Neural cell (in vitro differentiated cells): Measurements from ENCODE around the gene DERL3. TPM values are rescaled to one million over a fixed set of nuclear protein-coding genes. Genes with fewer than 3 reads are reported as not detected.

Source experiments
- H2AFZ ChIP-seq: fragments of 200-600, 300-800 bp; sonication (generic), shearing (Covaris generic); 2 replicates; pipeline ENCODE4 v1.6.0; 2014; ENCODE audit warnings: low read depth, mild to moderate bottlenecking, antibody characterized with exemption, low read length, moderate library complexity
- H3F3A ChIP-seq: fragments of 200-600 bp; shearing (Covaris generic); 2 replicates; pipeline ENCODE4 v1.6.1; 2016; ENCODE audit warnings: mild to moderate bottlenecking, moderate library complexity, mixed read lengths, antibody characterized with exemption, low read length; ENCODE audit not compliant: insufficient read depth, poor library complexity, severe bottlenecking
- H3K27ac ChIP-seq: fragments of 200-600, 300-800 bp; sonication (generic), shearing (Covaris generic); 2 replicates; pipeline ENCODE4 v1.5.1; 2014; ENCODE audit warnings: mild to moderate bottlenecking, low read length, moderate library complexity
- H3K27me3 ChIP-seq: fragments of 300-800, 200-600 bp; sonication (generic), shearing (Covaris generic); 2 replicates; pipeline ENCODE4 v1.6.0; 2014; ENCODE audit warnings: mild to moderate bottlenecking, low read depth, low read length, moderate library complexity; ENCODE audit not compliant: insufficient read depth
- H3K36me3 ChIP-seq: fragments of 300-800, 200-600 bp; sonication (generic), shearing (Covaris generic); 2 replicates; pipeline ENCODE4 v1.5.1; 2014; ENCODE audit warnings: mild to moderate bottlenecking, antibody characterized with exemption, low read length, moderate library complexity; ENCODE audit not compliant: insufficient read depth
- H3K4me2 ChIP-seq: fragments of 300-800, 200-600 bp; sonication (generic), shearing (Covaris generic); 2 replicates; pipeline ENCODE4 v1.6.0; 2014; ENCODE audit warnings: mild to moderate bottlenecking, low read length
- H3K4me3 ChIP-seq: fragments of 300-800, 200-600 bp; sonication (generic), shearing (Covaris generic); 2 replicates; pipeline ENCODE4 v1.5.1; 2014; ENCODE audit warnings: mild to moderate bottlenecking, low read length, moderate library complexity
- H3K79me2 ChIP-seq: fragments of 200-600 bp; shearing (Covaris generic); replicated peaks from 2 replicates; pipeline ENCODE4 v1.6.0; 2014; ENCODE audit warnings: mild to moderate bottlenecking, low read length, moderate library complexity; ENCODE audit not compliant: insufficient read depth
- H3K9ac ChIP-seq: fragments of 300-800, 200-600 bp; sonication (generic), shearing (Covaris generic); 2 replicates; pipeline ENCODE4 v1.6.1; 2016; ENCODE audit warnings: mild to moderate bottlenecking, low read length, mixed read lengths
- H3K9me2 ChIP-seq: fragments of 200-600 bp; shearing (Covaris generic); 2 replicates; pipeline ENCODE4 v1.6.1; 2016; ENCODE audit warnings: mild to moderate bottlenecking, low read length, mixed read lengths; ENCODE audit not compliant: insufficient read depth
- H3K9me3 ChIP-seq: fragments of 200-600, 300-800 bp; sonication (generic), shearing (Covaris generic); 2 replicates; pipeline ENCODE4 v1.6.1; 2016; ENCODE audit warnings: mild to moderate bottlenecking, mixed run types, low read length, moderate library complexity, mixed read lengths
- H4K20me1 ChIP-seq: fragments of 200-600 bp; shearing (Covaris generic); 2 replicates; pipeline ENCODE4 v1.6.1; 2016; ENCODE audit warnings: mild to moderate bottlenecking, mixed run types; ENCODE audit not compliant: insufficient read depth
- EP300 ChIP-seq: fragments of 450-650 bp; conservative IDR thresholded peaks from 2 replicates; pipeline ENCODE4 v1.6.1; 2014; ENCODE audit warnings: antibody characterized with exemption, mild to moderate bottlenecking, moderate library complexity; ENCODE audit not compliant: poor library complexity, severe bottlenecking
- EZH2 ChIP-seq: fragments of 200-600, 300-800 bp; shearing (Covaris generic), sonication (generic); IDR thresholded peaks from 2 replicates; pipeline ENCODE4 v1.6.1; 2014; ENCODE audit warnings: antibody characterized with exemption, low read length, borderline replicate concordance, mild to moderate bottlenecking; ENCODE audit not compliant: insufficient read depth, poor library complexity, severe bottlenecking
- MXI1 ChIP-seq: fragments of 450-650 bp; conservative IDR thresholded peaks from 2 replicates; pipeline ENCODE4 v1.6.1; 2014; ENCODE audit warnings: antibody characterized with exemption, mild to moderate bottlenecking; ENCODE audit not compliant: poor library complexity, severe bottlenecking
- POLR2AphosphoS5 ChIP-seq: IDR thresholded peaks from 2 replicates; pipeline ENCODE4 v1.6.1; 2012
- RAD21 ChIP-seq: fragments of 450-650 bp; conservative IDR thresholded peaks from 2 replicates; pipeline ENCODE4 v1.6.1; 2014; ENCODE audit warnings: antibody characterized with exemption, mild to moderate bottlenecking, moderate library complexity
- SMC3 ChIP-seq: fragments of 450-650 bp; conservative IDR thresholded peaks from 2 replicates; pipeline ENCODE4 v1.6.1; 2014; ENCODE audit warnings: antibody characterized with exemption, mild to moderate bottlenecking, moderate library complexity; ENCODE audit not compliant: poor library complexity
- TAF1 ChIP-seq: IDR thresholded peaks from 2 replicates; pipeline ENCODE4 v1.6.1; 2012; ENCODE audit warnings: low read depth
- polyA plus RNA-seq: library from polyadenylated mRNA; depleted of rRNA; stranded (reverse); fragments of >200 nt; gene quantifications from 2 replicates; pipeline ENCODE4 v1.2.3, GENCODE V29; 2014
- TF ChIP-seq, protein P1 (sequence below): IDR thresholded peaks from 2 replicates; pipeline ENCODE4 v1.6.1; 2012; ENCODE audit warnings: borderline replicate concordance
- TF ChIP-seq, protein P2 (sequence below): fragments of 450-650 bp; IDR thresholded peaks from 2 replicates; pipeline ENCODE4 v1.5.1; 2014; ENCODE audit warnings: antibody characterized with exemption, mild to moderate bottlenecking, moderate library complexity; ENCODE audit not compliant: poor library complexity, severe bottlenecking

DERL3 gene
- polyA plus RNA-seq, 1 donor from 2014 or later, result 0.84 TPM

DNA sequence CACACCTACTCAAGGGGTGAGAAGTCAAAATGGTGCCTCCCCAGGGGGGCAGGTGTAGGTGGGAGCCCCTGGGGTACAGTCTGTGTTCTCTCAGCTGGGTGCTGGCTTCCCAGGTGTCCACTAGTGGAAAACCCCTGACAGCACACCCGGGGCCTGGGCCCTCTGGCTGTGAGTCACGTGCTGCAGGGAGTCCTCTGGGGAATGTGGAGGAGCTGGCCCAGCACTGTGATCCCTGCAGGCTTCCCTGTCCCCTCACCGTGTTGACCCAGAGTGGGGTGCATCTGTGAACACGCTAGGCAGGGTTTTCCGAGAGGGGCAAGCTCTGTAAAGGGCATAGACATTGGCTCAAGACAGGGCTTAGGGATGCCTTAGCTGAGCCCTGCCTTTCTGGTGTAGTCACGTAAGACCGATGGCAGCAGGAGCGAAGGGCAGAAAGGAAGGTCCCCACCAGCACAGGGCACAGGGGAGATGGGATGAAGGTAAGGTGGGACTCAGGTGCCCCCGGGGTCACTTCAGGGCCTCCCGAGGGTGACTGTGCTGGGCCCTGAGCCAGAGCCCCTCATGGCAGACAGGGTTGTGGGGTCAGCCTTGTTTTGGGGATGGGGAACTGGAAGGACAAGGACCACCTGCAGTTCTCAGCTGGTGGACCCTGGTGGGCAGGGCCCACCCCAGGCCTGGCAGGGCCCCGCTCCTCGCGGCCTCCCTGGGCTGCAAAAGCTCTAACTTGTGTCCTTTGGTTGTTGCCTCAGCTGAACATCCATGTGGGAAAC is 14.1 kb downstream of the DERL3 start:
- Histone ChIP-seq H4K20me1 (no peaks in the 10 kb centered on the region), H3K36me3 (peaks cover 5% of the 10 kb centered on the region), H3K4me2 (no peak overlapping the region), H3F3A (no peaks in the 10 kb centered on the region), H2AFZ (no peak overlapping the region), H3K79me2 (no peaks in the 10 kb centered on the region), H3K9me3 (no peaks in the 10 kb centered on the region), H3K27ac (no peak overlapping the region), H3K27me3 (no peaks in the 10 kb centered on the region), H3K4me3 (no peak overlapping the region), H3K9me2 (no peaks in the 10 kb centered on the region), H3K9ac (no peak overlapping the region)
- no peak for TF ChIP-seq SMC3
- TF ChIP-seq EP300, result no peak
- TF ChIP-seq POLR2AphosphoS5, result no peak
- no peak for TF ChIP-seq EZH2
- no peak for TF ChIP-seq RAD21
- TF ChIP-seq, protein P1, sequence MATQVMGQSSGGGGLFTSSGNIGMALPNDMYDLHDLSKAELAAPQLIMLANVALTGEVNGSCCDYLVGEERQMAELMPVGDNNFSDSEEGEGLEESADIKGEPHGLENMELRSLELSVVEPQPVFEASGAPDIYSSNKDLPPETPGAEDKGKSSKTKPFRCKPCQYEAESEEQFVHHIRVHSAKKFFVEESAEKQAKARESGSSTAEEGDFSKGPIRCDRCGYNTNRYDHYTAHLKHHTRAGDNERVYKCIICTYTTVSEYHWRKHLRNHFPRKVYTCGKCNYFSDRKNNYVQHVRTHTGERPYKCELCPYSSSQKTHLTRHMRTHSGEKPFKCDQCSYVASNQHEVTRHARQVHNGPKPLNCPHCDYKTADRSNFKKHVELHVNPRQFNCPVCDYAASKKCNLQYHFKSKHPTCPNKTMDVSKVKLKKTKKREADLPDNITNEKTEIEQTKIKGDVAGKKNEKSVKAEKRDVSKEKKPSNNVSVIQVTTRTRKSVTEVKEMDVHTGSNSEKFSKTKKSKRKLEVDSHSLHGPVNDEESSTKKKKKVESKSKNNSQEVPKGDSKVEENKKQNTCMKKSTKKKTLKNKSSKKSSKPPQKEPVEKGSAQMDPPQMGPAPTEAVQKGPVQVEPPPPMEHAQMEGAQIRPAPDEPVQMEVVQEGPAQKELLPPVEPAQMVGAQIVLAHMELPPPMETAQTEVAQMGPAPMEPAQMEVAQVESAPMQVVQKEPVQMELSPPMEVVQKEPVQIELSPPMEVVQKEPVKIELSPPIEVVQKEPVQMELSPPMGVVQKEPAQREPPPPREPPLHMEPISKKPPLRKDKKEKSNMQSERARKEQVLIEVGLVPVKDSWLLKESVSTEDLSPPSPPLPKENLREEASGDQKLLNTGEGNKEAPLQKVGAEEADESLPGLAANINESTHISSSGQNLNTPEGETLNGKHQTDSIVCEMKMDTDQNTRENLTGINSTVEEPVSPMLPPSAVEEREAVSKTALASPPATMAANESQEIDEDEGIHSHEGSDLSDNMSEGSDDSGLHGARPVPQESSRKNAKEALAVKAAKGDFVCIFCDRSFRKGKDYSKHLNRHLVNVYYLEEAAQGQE, result no peak
- TF ChIP-seq TAF1, result no peak
- TF ChIP-seq MXI1, result no peak
- TF ChIP-seq, protein P2, sequence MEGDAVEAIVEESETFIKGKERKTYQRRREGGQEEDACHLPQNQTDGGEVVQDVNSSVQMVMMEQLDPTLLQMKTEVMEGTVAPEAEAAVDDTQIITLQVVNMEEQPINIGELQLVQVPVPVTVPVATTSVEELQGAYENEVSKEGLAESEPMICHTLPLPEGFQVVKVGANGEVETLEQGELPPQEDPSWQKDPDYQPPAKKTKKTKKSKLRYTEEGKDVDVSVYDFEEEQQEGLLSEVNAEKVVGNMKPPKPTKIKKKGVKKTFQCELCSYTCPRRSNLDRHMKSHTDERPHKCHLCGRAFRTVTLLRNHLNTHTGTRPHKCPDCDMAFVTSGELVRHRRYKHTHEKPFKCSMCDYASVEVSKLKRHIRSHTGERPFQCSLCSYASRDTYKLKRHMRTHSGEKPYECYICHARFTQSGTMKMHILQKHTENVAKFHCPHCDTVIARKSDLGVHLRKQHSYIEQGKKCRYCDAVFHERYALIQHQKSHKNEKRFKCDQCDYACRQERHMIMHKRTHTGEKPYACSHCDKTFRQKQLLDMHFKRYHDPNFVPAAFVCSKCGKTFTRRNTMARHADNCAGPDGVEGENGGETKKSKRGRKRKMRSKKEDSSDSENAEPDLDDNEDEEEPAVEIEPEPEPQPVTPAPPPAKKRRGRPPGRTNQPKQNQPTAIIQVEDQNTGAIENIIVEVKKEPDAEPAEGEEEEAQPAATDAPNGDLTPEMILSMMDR, result no peak

DNA sequence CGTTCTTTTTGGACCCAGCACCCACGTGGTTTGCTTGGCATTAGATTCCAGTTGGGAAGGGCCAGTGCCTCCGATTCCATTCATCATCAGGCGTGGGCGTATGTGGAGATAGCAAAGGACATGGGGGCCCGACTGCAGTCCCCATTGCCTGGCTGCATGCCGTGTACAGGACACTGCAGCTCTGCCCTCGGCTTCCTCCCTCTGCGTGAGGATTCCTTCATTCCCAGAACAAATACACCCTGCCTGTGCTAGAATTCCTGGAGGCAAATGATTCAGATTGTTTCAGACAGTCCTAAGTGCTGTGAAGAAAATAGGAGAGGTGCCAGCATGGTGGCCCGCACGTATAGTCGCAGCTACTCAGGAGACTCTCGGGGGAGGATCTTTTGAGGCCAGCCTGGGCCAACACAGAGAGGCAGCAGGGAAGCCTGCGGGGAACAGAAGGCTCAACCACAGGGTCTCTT is 15.4 kb downstream of the DERL3 start:
- Histone ChIP-seq H3K9me2 (no peaks in the 10 kb centered on the region), H3K27me3 (no peaks in the 10 kb centered on the region), H3K36me3 (peaks cover 5% of the 10 kb centered on the region), H3K4me2 (no peak overlapping the region), H3K9ac (no peak overlapping the region), H3K4me3 (no peak overlapping the region), H3F3A (no peaks in the 10 kb centered on the region), H3K27ac (no peak overlapping the region), H3K9me3 (no peaks in the 10 kb centered on the region), H2AFZ (no peak overlapping the region), H4K20me1 (no peaks in the 10 kb centered on the region), H3K79me2 (no peaks in the 10 kb centered on the region)
- TF ChIP-seq, protein P2, result no peak
